Suprapubic skin (tissue), 4 donors: ENCODE results near the gene CMSS1.

Experiments used
- EP300 ChIP-seq: sonication (generic); formaldehyde crosslinking; IDR thresholded peaks from one replicate; pipeline ENCODE4 v1.6.1; 2017; ENCODE audit warnings: antibody characterized with exemption
- POLR2A ChIP-seq, 2 donors: fragments of 450-650 bp; IDR thresholded peaks; one replicate each; pipeline ENCODE4 v1.6.1; 2017; ENCODE audit warnings: antibody characterized with exemption in 2 of 2, mild to moderate bottlenecking in 2 of 2, moderate library complexity in 2 of 2
- POLR2AphosphoS5 ChIP-seq, 3 donors: sonication (generic); formaldehyde crosslinking; IDR thresholded peaks; one replicate each; pipeline ENCODE4 v1.6.1; 2017; ENCODE audit warnings: antibody characterized with exemption in 3 of 3
- TF ChIP-seq, protein P1 (sequence below), 2 donors: fragments of 200-600 bp in 1 of 2; fragments of 450-650 bp in 1 of 2; sonication (generic) in 1 of 2; IDR thresholded peaks; one replicate each; pipeline ENCODE4 v1.5.1; 2016 to 2019; ENCODE audit warnings: antibody characterized with exemption in 2 of 2, mild to moderate bottlenecking in 1 of 2, moderate library complexity in 1 of 2

- TF ChIP-seq POLR2A (IDR thresholded peaks at IDR 0.05), result no peak
- TF ChIP-seq, protein P1, sequence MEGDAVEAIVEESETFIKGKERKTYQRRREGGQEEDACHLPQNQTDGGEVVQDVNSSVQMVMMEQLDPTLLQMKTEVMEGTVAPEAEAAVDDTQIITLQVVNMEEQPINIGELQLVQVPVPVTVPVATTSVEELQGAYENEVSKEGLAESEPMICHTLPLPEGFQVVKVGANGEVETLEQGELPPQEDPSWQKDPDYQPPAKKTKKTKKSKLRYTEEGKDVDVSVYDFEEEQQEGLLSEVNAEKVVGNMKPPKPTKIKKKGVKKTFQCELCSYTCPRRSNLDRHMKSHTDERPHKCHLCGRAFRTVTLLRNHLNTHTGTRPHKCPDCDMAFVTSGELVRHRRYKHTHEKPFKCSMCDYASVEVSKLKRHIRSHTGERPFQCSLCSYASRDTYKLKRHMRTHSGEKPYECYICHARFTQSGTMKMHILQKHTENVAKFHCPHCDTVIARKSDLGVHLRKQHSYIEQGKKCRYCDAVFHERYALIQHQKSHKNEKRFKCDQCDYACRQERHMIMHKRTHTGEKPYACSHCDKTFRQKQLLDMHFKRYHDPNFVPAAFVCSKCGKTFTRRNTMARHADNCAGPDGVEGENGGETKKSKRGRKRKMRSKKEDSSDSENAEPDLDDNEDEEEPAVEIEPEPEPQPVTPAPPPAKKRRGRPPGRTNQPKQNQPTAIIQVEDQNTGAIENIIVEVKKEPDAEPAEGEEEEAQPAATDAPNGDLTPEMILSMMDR (IDR thresholded peaks at IDR 0.05), result no peak
- TF ChIP-seq POLR2AphosphoS5 (IDR thresholded peaks at IDR 0.05), result no peak
- TF ChIP-seq EP300, result no peak
Measured at GRCh38 chr3:100006570-100007271, 189.1 kb downstream of the CMSS1 start.
